IMR-90 (cell line): ENCODE results near the gene ARHGAP11A. TPM values are rescaled to one million over a fixed set of nuclear protein-coding genes. Genes with fewer than 3 reads are reported as not detected.

Experiments
- ATAC-seq: fragments of 200-7000 bp; cut with Tn5 transposase; 2 replicates; pipeline ENCODE4 v1.9.1; 2020; ENCODE audit warnings: low read depth, mild to moderate bottlenecking, moderate library complexity
- BruUV-seq: library from RNA; stranded (reverse); fragments of 400-500 nt; replicated peaks from 2 replicates; lab custom pipeline; 2021; lab: Mats Ljungman, UMichigan
- CTCF ChIA-PET: fragments of 300-600 bp; formaldehyde crosslinking; extraction: SDS; loops from one replicate; lab custom pipeline; 2021; ENCODE audit warnings: antibody characterized with exemption; lab: Yijun Ruan, JAX
- POLR2A ChIA-PET: fragments of 300-600 bp; sonication (Branson Sonifier 250); formaldehyde crosslinking; loops from one replicate; lab custom pipeline; 2022; ENCODE audit warnings: antibody characterized with exemption; ENCODE audit not compliant: unreplicated experiment; lab: Charles Lee
- DNase-seq: peaks from one replicate; pipeline ENCODE4 v3.0.0; 2013
- H2AFZ ChIP-seq: replicated peaks from 2 replicates; pipeline ENCODE3; 2013; ENCODE audit warnings: low read length, mild to moderate bottlenecking; ENCODE audit not compliant: poor library complexity
- H2AK5ac ChIP-seq: 2 replicates; pipeline ENCODE4 v1.6.1; 2013; ENCODE audit warnings: low read depth, low read length, inconsistent platforms
- H2AK9ac ChIP-seq: replicated peaks from 2 replicates; pipeline ENCODE3; 2013; ENCODE audit warnings: mild to moderate bottlenecking, low read depth, low read length, moderate library complexity; ENCODE audit not compliant: poor library complexity
- H2BK120ac ChIP-seq: 2 replicates; pipeline ENCODE4 v1.6.1; 2013; ENCODE audit warnings: low read depth, low read length, inconsistent platforms
- H2BK15ac ChIP-seq: 3 replicates; pipeline ENCODE4 v1.6.1; 2013; ENCODE audit warnings: low read depth, low read length, inconsistent platforms
- H2BK20ac ChIP-seq: 2 replicates; pipeline ENCODE4 v1.6.1; 2013; ENCODE audit warnings: low read depth, mild to moderate bottlenecking, inconsistent platforms, low read length, moderate library complexity
- H2BK5ac ChIP-seq: 2 replicates; pipeline ENCODE4 v1.6.1; 2013; ENCODE audit warnings: mild to moderate bottlenecking, low read depth, low read length, inconsistent platforms; ENCODE audit not compliant: poor library complexity, severe bottlenecking
- H3K14ac ChIP-seq: replicated peaks from 2 replicates; pipeline ENCODE4 v1.6.1; 2013; ENCODE audit warnings: low read depth, low read length, inconsistent platforms
- H3K18ac ChIP-seq: 2 replicates; pipeline ENCODE4 v1.6.1; 2013; ENCODE audit warnings: low read depth, low read length, control low read depth
- H3K23ac ChIP-seq: 2 replicates; pipeline ENCODE4 v1.6.1; 2013; ENCODE audit warnings: low read depth, low read length, inconsistent platforms
- H3K27ac ChIP-seq: 2 replicates; pipeline ENCODE4 v1.5.1; 2013; ENCODE audit warnings: mild to moderate bottlenecking, control low read depth, low read length; ENCODE audit not compliant: insufficient read depth
- H3K27me3 ChIP-seq: 2 replicates; pipeline ENCODE4 v1.6.1; 2013; ENCODE audit warnings: low read length; ENCODE audit not compliant: control insufficient read depth, insufficient read depth
- H3K36me3 ChIP-seq: 2 replicates; pipeline ENCODE4 v1.6.1; 2013; ENCODE audit warnings: low read length, mixed read lengths; ENCODE audit not compliant: control insufficient read depth, insufficient read depth
- H3K4ac ChIP-seq: 2 replicates; pipeline ENCODE4 v1.6.1; 2013; ENCODE audit warnings: low read depth, low read length, inconsistent platforms
- H3K4me1 ChIP-seq: 2 replicates; pipeline ENCODE4 v1.6.1; 2013; ENCODE audit warnings: low read length, mixed read lengths; ENCODE audit not compliant: control insufficient read depth, insufficient read depth
- H3K4me2 ChIP-seq: 2 replicates; pipeline ENCODE4 v1.6.1; 2013; ENCODE audit warnings: low read depth, mild to moderate bottlenecking, control low read depth, low read length, moderate library complexity
- H3K4me3 ChIP-seq: 2 replicates; pipeline ENCODE4 v1.5.1; 2013; ENCODE audit warnings: low read depth, mild to moderate bottlenecking, control low read depth, low read length, moderate library complexity; ENCODE audit not compliant: insufficient read depth
- H3K56ac ChIP-seq: 2 replicates; pipeline ENCODE4 v1.6.1; 2013; ENCODE audit warnings: low read length, inconsistent platforms; ENCODE audit not compliant: insufficient read depth; ENCODE audit errors: extremely low read depth
- H3K79me1 ChIP-seq, 2 experiments: 2 replicates each; pipeline ENCODE4 v1.6.1; 2013; ENCODE audit warnings: low read length in 2 of 2, inconsistent platforms in 1 of 2, low read depth in 1 of 2
- H3K9ac ChIP-seq: 2 replicates; pipeline ENCODE4 v1.6.1; 2013; ENCODE audit warnings: low read depth, low read length, control low read depth
- H3K9me1 ChIP-seq: 2 replicates; pipeline ENCODE4 v1.6.1; 2013; ENCODE audit warnings: low read length, inconsistent platforms; ENCODE audit not compliant: insufficient read depth
- H3K9me3 ChIP-seq: 2 replicates; pipeline ENCODE4 v1.6.1; 2013; ENCODE audit warnings: low read length; ENCODE audit not compliant: control insufficient read depth, insufficient read depth
- H4K20me1 ChIP-seq: 2 replicates; pipeline ENCODE4 v1.6.1; 2013; ENCODE audit warnings: low read length, inconsistent platforms; ENCODE audit not compliant: insufficient read depth
- H4K5ac ChIP-seq: 2 replicates; pipeline ENCODE4 v1.6.1; 2013; ENCODE audit warnings: mild to moderate bottlenecking, low read depth, low read length, control low read depth
- H4K8ac ChIP-seq, 2 experiments: 2 replicates each; pipeline ENCODE4 v1.6.1; 2013; ENCODE audit warnings: low read depth in 2 of 2, low read length in 2 of 2, control low read depth in 1 of 2, inconsistent platforms in 1 of 2
- H4K91ac ChIP-seq: 2 replicates; pipeline ENCODE4 v1.6.1; 2013; ENCODE audit warnings: low read depth, low read length, inconsistent platforms; ENCODE audit not compliant: insufficient read depth
- BHLHE40 ChIP-seq: fragments of 150-350 bp; IDR thresholded peaks from 2 replicates; pipeline ENCODE4 v1.6.1; 2016; ENCODE audit warnings: mild to moderate bottlenecking, low read depth, low read length
- CEBPB ChIP-seq: IDR thresholded peaks from 2 replicates; pipeline ENCODE4 v1.6.1; 2012; ENCODE audit warnings: low read depth, low read length, improper control_type of control experiment
- CHD1 ChIP-seq: IDR thresholded peaks from 2 replicates; pipeline ENCODE4 v1.6.1; 2012; ENCODE audit warnings: low read depth, low read length, improper control_type of control experiment
- FOS ChIP-seq: fragments of 150-350 bp; IDR thresholded peaks from 2 replicates; pipeline ENCODE4 v1.6.1; 2016; ENCODE audit warnings: low read depth, low read length
- MAFK ChIP-seq: IDR thresholded peaks from 2 replicates; pipeline ENCODE4 v1.6.1; 2012; ENCODE audit warnings: low read depth, low read length, improper control_type of control experiment
- MAZ ChIP-seq: IDR thresholded peaks from 2 replicates; pipeline ENCODE4 v1.6.1; 2012; ENCODE audit warnings: low read depth, mild to moderate bottlenecking, low read length, improper control_type of control experiment, moderate library complexity, borderline replicate concordance
- MXI1 ChIP-seq: IDR thresholded peaks from 2 replicates; pipeline ENCODE4 v1.6.1; 2012; ENCODE audit warnings: low read depth, mild to moderate bottlenecking, low read length, moderate library complexity, borderline replicate concordance
- NFE2L2 ChIP-seq: fragments of 150-350 bp; IDR thresholded peaks from 2 replicates; pipeline ENCODE4 v1.6.1; 2016; ENCODE audit warnings: low read depth, mild to moderate bottlenecking, low read length
- POLR2A ChIP-seq: IDR thresholded peaks from 2 replicates; pipeline ENCODE4 v1.6.1; 2012; ENCODE audit warnings: mild to moderate bottlenecking, low read depth, low read length
- RAD21 ChIP-seq: IDR thresholded peaks from 2 replicates; pipeline ENCODE4 v1.6.1; 2012; ENCODE audit warnings: low read length, improper control_type of control experiment
- RCOR1 ChIP-seq: IDR thresholded peaks from 2 replicates; pipeline ENCODE4 v1.6.1; 2012; ENCODE audit warnings: mild to moderate bottlenecking, low read length, improper control_type of control experiment; ENCODE audit not compliant: insufficient replicate concordance
- RFX5 ChIP-seq: IDR thresholded peaks from 2 replicates; pipeline ENCODE4 v1.8.0; 2012; ENCODE audit warnings: low read depth, mild to moderate bottlenecking, low read length, moderate library complexity
- SMC3 ChIP-seq: fragments of 150-350 bp; IDR thresholded peaks from 2 replicates; pipeline ENCODE4 v1.6.1; 2016; ENCODE audit warnings: low read depth, mild to moderate bottlenecking, antibody characterized with exemption, low read length, moderate library complexity
- WGBS, 2 experiments: methylation state at CpG; one replicate each; pipeline versions ENCODE4 v1.1.5 to v1.1.7; 2013; ENCODE audit warnings: missing lambda C conversion rate in 2 of 2; ENCODE audit not compliant: insufficient read length in 1 of 2; ENCODE audit errors: extremely low coverage in 2 of 2; 5-methylcytosine and 5-hydroxymethylcytosine counted together
- dilution Hi-C: fragments of 300-500 bp; cut with HindIII; formaldehyde crosslinking; loops from one replicate; pipeline ENCODE4 v1.14.3; 2018; ENCODE audit warnings: low sequenced_read_pairs; ENCODE audit not compliant: unreplicated experiment
- in situ Hi-C: fragments of 300-500 bp; cut with MboI; formaldehyde crosslinking; loops from 3 replicates; pipeline ENCODE4 v1.14.3; 2019; ENCODE audit warnings: low sequenced_read_pairs, inconsistent platforms, mixed read lengths
- intact Hi-C: fragments of 100-400 bp; cut with micrococcal nuclease; formaldehyde crosslinking; loops from 2 replicates; pipeline ENCODE4 v1.10.0; 2022
- polyA plus RNA-seq, 3 experiments: library from polyadenylated mRNA; depleted of rRNA; stranded (reverse); fragments of >200 nt; gene quantifications; 2 replicates each; pipeline ENCODE4 v1.2.3, GENCODE V29; 2012; ENCODE audit warnings: low replicate concordance in 1 of 3
- total RNA-seq: library from RNA; depleted of rRNA; stranded (reverse); fragments of >200 nt; gene quantifications from 2 replicates; pipeline ENCODE4 v1.2.3, GENCODE V29; 2012
- TF ChIP-seq, protein P1 (sequence below): fragments of 150-350 bp; IDR thresholded peaks from 2 replicates; pipeline ENCODE4 v1.6.1; 2017; ENCODE audit warnings: mild to moderate bottlenecking, antibody characterized with exemption, low read length, low read depth
- TF ChIP-seq, protein P2 (sequence below): fragments of 150-350 bp; IDR thresholded peaks from 2 replicates; pipeline ENCODE4 v1.6.1; 2016; ENCODE audit warnings: low read depth, mild to moderate bottlenecking, low read length, moderate library complexity, borderline replicate concordance
- TF ChIP-seq, protein P3 (sequence below): conservative IDR thresholded peaks from 2 replicates; pipeline ENCODE4 v1.5.1; 2012; ENCODE audit warnings: mild to moderate bottlenecking, low read depth, low read length, improper control_type of control experiment

ARHGAP11A gene
- total and polyA plus RNA-seq, 2 of the 4 experiments (the other 2 are of a cell fraction): 9.9 to 29.0 TPM

DNA sequence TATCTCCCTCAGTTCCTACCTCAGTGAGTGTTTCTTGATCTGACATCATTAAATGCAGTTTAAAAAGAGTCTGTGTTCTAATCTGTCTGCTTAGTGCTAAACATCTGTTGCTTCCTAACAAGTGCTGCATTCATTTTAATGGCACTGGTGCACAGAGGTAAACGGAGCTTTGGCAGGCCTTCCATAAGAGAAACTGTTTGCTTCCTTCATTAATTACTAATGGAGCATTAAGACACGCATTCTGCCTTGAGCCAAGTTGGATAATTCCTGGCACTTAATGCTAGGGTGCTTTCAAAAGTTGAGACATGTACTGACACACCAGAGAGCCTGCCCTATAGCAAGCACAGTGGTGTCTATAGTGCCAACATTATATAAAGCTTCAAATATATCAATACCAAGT is 60.9 kb downstream of the ARHGAP11A start:
- in situ Hi-C loops: no loop called here
- Histone ChIP-seq H3K36me3 (no peaks in the 10 kb centered on the region), H2AFZ (no peak overlapping the region), H3K9me3 (no peaks in the 10 kb centered on the region), H3K9ac (no peak overlapping the region), H3K4ac (no peak overlapping the region), H2BK20ac (no peak overlapping the region), H3K18ac (peak overlapping the region; percentile 3; the same call in 1 of the 2 replicates), H2BK5ac (no peak overlapping the region), H4K91ac (no peak overlapping the region), H3K4me1 (peaks cover 3% of the 10 kb centered on the region), H3K79me1 (no peaks in the 10 kb centered on the region), H3K27ac (no peak overlapping the region), H4K8ac (no peak overlapping the region), H2BK120ac (no peak overlapping the region), H3K23ac (no peak overlapping the region), H3K27me3 (no peaks in the 10 kb centered on the region), H2AK5ac (no peak overlapping the region), H3K56ac (no peak overlapping the region), H2BK15ac (no peak overlapping the region), H3K14ac (peak overlapping the region; percentile 0; the same call in 1 of the 2 replicates), H2AK9ac (no peak overlapping the region), H3K9me1 (no peaks in the 10 kb centered on the region), H4K5ac (no peak overlapping the region), H3K4me2 (no peak overlapping the region), H4K20me1 (no peaks in the 10 kb centered on the region), H3K4me3 (no peak overlapping the region)
- no CpG with 5 or more reads among the region's 2 CpGs for WGBS, 2 experiments
- CTCF ChIA-PET: no interaction called here
- TF ChIP-seq CHD1 (no peak), MXI1 (no peak), RFX5 (no peak), RCOR1 (no peak), FOS (no peak), NFE2L2 (no peak), CEBPB (no peak), MAZ (no peak), SMC3 (no peak), BHLHE40 (no peak), RAD21 (no peak), POLR2A (no peak), MAFK (no peak)
- TF ChIP-seq, protein P1, sequence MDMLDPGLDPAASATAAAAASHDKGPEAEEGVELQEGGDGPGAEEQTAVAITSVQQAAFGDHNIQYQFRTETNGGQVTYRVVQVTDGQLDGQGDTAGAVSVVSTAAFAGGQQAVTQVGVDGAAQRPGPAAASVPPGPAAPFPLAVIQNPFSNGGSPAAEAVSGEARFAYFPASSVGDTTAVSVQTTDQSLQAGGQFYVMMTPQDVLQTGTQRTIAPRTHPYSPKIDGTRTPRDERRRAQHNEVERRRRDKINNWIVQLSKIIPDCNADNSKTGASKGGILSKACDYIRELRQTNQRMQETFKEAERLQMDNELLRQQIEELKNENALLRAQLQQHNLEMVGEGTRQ: no peak
- TF ChIP-seq, protein P2, sequence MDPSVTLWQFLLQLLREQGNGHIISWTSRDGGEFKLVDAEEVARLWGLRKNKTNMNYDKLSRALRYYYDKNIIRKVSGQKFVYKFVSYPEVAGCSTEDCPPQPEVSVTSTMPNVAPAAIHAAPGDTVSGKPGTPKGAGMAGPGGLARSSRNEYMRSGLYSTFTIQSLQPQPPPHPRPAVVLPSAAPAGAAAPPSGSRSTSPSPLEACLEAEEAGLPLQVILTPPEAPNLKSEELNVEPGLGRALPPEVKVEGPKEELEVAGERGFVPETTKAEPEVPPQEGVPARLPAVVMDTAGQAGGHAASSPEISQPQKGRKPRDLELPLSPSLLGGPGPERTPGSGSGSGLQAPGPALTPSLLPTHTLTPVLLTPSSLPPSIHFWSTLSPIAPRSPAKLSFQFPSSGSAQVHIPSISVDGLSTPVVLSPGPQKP: no peak
- TF ChIP-seq, protein P3, sequence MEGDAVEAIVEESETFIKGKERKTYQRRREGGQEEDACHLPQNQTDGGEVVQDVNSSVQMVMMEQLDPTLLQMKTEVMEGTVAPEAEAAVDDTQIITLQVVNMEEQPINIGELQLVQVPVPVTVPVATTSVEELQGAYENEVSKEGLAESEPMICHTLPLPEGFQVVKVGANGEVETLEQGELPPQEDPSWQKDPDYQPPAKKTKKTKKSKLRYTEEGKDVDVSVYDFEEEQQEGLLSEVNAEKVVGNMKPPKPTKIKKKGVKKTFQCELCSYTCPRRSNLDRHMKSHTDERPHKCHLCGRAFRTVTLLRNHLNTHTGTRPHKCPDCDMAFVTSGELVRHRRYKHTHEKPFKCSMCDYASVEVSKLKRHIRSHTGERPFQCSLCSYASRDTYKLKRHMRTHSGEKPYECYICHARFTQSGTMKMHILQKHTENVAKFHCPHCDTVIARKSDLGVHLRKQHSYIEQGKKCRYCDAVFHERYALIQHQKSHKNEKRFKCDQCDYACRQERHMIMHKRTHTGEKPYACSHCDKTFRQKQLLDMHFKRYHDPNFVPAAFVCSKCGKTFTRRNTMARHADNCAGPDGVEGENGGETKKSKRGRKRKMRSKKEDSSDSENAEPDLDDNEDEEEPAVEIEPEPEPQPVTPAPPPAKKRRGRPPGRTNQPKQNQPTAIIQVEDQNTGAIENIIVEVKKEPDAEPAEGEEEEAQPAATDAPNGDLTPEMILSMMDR: no peak
- intact Hi-C loops: no loop called here
- POLR2A ChIA-PET: no interaction called here
- ATAC-seq: no peak
- no TSS peak for BruUV-seq
- dilution Hi-C loops: no loop called here
- DNase-seq: no peak
